ENCODE measurements around the gene RBM4.

RBM4 gene

DNA sequence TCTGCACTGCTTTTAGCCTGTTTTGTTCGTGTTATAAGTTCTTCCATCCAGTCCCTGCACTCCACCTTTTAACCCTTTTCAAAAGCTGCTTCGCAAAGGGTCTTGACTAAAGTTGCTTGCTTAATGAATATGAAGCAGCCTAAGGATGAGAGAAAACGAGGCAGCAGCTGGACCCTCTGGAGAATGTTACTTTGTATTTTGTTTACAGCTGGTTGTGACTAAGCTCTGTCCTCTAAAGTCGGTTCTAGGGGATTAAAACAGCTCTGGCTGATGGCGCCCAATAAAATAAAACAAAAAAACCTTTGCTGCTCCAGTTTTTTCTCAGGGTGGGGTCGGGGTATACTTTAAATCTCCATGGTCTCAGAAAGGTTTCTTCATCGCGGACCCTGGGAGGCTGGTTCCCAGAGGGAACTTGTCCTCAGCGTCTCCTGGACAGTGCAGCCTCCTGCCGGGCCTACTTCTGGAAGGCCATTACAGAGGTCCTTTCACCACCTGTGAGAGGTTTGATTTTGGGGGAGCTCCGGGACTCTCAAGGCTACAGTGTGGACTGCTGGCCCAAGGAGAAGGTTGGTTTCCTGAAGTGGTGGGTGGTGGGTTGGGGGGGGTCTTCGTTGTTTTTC lies 836 bp upstream of the RBM4 start:
- TF ChIP-seq, protein P1, sequence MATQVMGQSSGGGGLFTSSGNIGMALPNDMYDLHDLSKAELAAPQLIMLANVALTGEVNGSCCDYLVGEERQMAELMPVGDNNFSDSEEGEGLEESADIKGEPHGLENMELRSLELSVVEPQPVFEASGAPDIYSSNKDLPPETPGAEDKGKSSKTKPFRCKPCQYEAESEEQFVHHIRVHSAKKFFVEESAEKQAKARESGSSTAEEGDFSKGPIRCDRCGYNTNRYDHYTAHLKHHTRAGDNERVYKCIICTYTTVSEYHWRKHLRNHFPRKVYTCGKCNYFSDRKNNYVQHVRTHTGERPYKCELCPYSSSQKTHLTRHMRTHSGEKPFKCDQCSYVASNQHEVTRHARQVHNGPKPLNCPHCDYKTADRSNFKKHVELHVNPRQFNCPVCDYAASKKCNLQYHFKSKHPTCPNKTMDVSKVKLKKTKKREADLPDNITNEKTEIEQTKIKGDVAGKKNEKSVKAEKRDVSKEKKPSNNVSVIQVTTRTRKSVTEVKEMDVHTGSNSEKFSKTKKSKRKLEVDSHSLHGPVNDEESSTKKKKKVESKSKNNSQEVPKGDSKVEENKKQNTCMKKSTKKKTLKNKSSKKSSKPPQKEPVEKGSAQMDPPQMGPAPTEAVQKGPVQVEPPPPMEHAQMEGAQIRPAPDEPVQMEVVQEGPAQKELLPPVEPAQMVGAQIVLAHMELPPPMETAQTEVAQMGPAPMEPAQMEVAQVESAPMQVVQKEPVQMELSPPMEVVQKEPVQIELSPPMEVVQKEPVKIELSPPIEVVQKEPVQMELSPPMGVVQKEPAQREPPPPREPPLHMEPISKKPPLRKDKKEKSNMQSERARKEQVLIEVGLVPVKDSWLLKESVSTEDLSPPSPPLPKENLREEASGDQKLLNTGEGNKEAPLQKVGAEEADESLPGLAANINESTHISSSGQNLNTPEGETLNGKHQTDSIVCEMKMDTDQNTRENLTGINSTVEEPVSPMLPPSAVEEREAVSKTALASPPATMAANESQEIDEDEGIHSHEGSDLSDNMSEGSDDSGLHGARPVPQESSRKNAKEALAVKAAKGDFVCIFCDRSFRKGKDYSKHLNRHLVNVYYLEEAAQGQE (IDR thresholded peaks at IDR 0.05; ENCODE audit: insufficient read depth in 1 of 2, low read depth in 2 of 2, low read length in 2 of 2), result no peak
- TF ChIP-seq SIN3A (IDR thresholded peaks at IDR 0.05; ENCODE audit: borderline replicate concordance, insufficient read depth, low read length) (no peak), TAF1 (IDR thresholded peaks at IDR 0.05; ENCODE audit: borderline replicate concordance, insufficient read depth, low read length) (no peak), FOXP2 (optimal IDR thresholded peaks at IDR 0.05; ENCODE audit: borderline replicate concordance, extremely low read depth, extremely low read length, insufficient read depth) (no peak), POLR2AphosphoS5 (IDR thresholded peaks at IDR 0.05; ENCODE audit: low read depth, low read length) (no peak)

DNA sequence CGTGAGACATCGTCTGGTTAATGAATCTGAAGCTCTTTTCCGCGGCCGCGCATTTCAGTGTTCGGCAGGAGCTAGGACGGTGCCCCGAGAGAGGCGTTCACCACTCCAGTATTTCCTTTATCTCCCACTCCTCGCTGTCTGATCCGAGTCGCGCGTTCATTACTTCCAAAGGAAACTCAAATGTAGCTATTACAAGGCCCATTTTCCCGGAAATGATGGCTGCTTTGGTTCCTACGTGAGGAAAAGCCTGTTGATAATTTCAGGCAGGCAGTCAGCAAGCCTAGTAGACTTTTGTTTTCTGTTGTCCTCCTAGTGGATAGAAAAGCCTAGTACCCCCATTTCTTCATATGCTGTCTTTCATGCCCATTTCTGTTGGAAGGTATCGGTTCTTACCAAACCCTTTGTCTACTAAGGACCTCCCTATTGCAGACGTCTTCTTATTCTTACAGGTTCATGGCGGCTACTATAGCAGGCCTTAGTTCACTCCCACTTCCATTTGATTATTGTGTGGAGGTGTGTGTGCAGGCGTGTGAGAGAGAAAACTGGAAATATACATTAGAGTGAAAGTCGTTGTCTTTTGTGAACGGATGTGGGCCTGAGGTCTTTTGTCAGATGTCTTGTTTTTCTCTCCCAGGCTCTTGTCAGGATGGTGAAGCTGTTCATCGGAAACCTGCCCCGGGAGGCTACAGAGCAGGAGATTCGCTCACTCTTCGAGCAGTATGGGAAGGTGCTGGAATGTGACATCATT lies 737 bp downstream of the RBM4 start:
- TF ChIP-seq, protein P1 (IDR thresholded peaks at IDR 0.05; ENCODE audit: insufficient read depth in 1 of 2, low read depth in 2 of 2, low read length in 2 of 2), result no peak
- 0 out of 2 replicates have a peak, but pooled peaks have one; percentile 53 for TF ChIP-seq SIN3A (IDR thresholded peaks at IDR 0.05; ENCODE audit: borderline replicate concordance, insufficient read depth, low read length)
- TF ChIP-seq FOXP2 (optimal IDR thresholded peaks at IDR 0.05; ENCODE audit: borderline replicate concordance, extremely low read depth, extremely low read length, insufficient read depth), result no peak
- no peak; the same call in 1 of the 2 replicates for TF ChIP-seq POLR2AphosphoS5 (IDR thresholded peaks at IDR 0.05; ENCODE audit: low read depth, low read length)
- peak; percentile 46; the same call in 1 of the 2 replicates for TF ChIP-seq TAF1 (IDR thresholded peaks at IDR 0.05; ENCODE audit: borderline replicate concordance, insufficient read depth, low read length)

DNA sequence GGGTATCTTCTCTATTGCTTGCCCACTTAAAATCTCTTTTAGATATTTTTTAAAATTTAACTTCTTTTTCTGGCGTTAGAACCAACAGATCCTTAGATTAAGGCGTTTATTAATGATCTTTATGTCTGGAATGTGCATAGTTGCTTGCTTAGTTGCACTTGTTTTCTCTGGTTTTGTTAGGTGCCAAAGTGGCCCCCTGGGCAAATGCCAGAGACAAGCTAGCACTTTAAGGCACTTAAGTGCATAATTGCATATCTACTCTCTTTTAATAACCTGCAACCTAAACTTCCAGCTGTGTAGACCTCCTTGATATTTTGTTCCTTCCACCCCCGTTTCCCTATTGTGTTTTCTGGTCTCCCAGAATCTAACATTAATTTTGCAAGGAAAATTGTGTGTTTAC lies 3.3 kb downstream of the RBM4 start:
- TF ChIP-seq FOXP2 (optimal IDR thresholded peaks at IDR 0.05; ENCODE audit: borderline replicate concordance, extremely low read depth, extremely low read length, insufficient read depth) (no peak), SIN3A (IDR thresholded peaks at IDR 0.05; ENCODE audit: borderline replicate concordance, insufficient read depth, low read length) (no peak), TAF1 (IDR thresholded peaks at IDR 0.05; ENCODE audit: borderline replicate concordance, insufficient read depth, low read length) (no peak)
- TF ChIP-seq, protein P1 (IDR thresholded peaks at IDR 0.05; ENCODE audit: insufficient read depth in 1 of 2, low read depth in 2 of 2, low read length in 2 of 2), result no peak

DNA sequence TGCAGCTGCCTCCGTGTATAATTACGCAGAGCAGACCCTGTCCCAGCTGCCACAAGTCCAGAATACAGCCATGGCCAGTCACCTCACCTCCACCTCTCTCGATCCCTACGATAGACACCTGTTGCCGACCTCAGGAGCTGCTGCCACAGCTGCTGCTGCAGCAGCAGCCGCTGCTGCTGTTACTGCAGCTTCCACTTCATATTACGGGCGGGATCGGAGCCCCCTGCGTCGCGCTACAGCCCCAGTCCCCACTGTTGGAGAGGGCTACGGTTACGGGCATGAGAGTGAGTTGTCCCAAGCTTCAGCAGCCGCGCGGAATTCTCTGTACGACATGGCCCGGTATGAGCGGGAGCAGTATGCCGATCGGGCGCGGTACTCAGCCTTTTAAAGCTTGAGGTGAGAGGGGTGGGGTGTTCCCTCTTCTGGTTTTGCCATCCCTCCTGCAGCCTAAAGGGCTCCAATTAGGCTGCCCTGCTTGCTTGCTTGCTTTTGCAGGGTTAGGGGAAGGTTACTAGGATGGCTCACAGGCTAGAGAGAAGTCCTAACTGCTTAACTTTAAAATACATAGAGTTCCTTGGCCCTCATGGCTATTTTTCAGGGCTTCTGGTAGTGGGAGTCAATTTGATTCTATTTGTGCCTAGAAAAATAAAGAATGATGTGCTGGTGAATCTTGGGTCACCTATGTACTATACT lies 5.4 kb downstream of the RBM4 start:
- TF ChIP-seq POLR2AphosphoS5 (IDR thresholded peaks at IDR 0.05; ENCODE audit: low read depth, low read length) (peak; percentile 24; the same call in 1 of the 2 replicates), FOXP2 (optimal IDR thresholded peaks at IDR 0.05; ENCODE audit: borderline replicate concordance, extremely low read depth, extremely low read length, insufficient read depth) (no peak)

DNA sequence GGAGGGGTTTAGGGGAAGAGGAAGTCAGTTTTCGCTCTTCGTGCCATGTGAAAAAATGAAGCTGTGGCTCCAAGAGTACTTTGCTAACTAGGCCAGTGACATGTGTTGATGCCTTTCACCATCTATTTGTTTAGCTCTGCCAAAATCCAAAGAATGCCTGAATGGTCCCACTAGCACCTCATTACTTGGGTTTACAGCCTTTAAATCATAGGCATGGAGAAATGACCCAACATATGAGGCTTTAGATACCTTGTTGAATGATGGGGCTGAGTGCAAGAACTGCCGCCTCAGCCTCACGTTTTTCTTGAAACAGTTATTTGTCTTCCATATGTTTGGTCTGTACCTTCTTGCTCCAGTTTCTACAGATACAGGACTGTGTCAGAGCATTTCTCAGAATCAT lies 8.3 kb downstream of the RBM4 start:
- TF ChIP-seq SIN3A (IDR thresholded peaks at IDR 0.05; ENCODE audit: borderline replicate concordance, insufficient read depth, low read length) (no peak), FOXP2 (optimal IDR thresholded peaks at IDR 0.05; ENCODE audit: borderline replicate concordance, extremely low read depth, extremely low read length, insufficient read depth) (no peak), TAF1 (IDR thresholded peaks at IDR 0.05; ENCODE audit: borderline replicate concordance, insufficient read depth, low read length) (no peak), POLR2AphosphoS5 (IDR thresholded peaks at IDR 0.05; ENCODE audit: low read depth, low read length) (no peak)
- TF ChIP-seq, protein P1 (IDR thresholded peaks at IDR 0.05; ENCODE audit: insufficient read depth in 1 of 2, low read depth in 2 of 2, low read length in 2 of 2), result no peak

Measured in PFSK-1 (cell line).